Right lobe of liver (tissue), 6 donors: ENCODE measurements around the gene PKD2L2. TPM values are rescaled to one million over a fixed set of nuclear protein-coding genes. Genes with fewer than 3 reads are reported as not detected.
A peak's percentile ranks its signal among the peaks of the same experiment; 100 is the strongest.
"Not testable (repeated sequence)": the region's sequence is repeated elsewhere in the genome, so short reads cannot be mapped to it uniquely, and the experiment has no call there.

Source experiments
- ATAC-seq, 4 donors: fragments of 200-7000 bp; cut with Tn5 transposase; one replicate each; pipeline ENCODE4 v1.9.1; 2020; ENCODE audit warnings: mild to moderate bottlenecking in 4 of 4, moderate library complexity in 4 of 4
- DNase-seq, 3 donors: peaks; one replicate each; pipeline ENCODE4 v3.0.0-alpha.2; 2020
- H3K27ac ChIP-seq, 3 donors: fragments of 200-600 bp; one replicate each; pipeline ENCODE4 v1.8.0; 2022
- H3K27me3 ChIP-seq, 2 donors: fragments of 200-600 bp; one replicate each; pipeline ENCODE4 v1.8.0; 2022
- H3K36me3 ChIP-seq, 4 donors: fragments of 200-600 bp; sonication (generic) in 1 of 4; one replicate each; pipeline versions ENCODE4 v1.5.1 to v1.8.0; 2017 to 2022; ENCODE audit warnings: control low read depth in 1 of 4
- H3K4me1 ChIP-seq, 4 donors: fragments of 200-600 bp; sonication (generic) in 1 of 4; one replicate each; pipeline versions ENCODE4 v1.5.1 to v1.8.0; 2017 to 2022; ENCODE audit warnings: control low read depth in 1 of 4
- H3K4me3 ChIP-seq, 3 donors: fragments of 200-600 bp; one replicate each; pipeline ENCODE4 v1.8.0; 2022
- H3K9me3 ChIP-seq, 4 donors: fragments of 200-600 bp; sonication (generic) in 1 of 4; one replicate each; pipeline versions ENCODE4 v1.5.1 to v1.8.0; 2017 to 2022; ENCODE audit warnings: control low read depth in 1 of 4
- CTCF ChIP-seq, 4 donors: fragments of 200-600 bp in 3 of 4; fragments of 450-650 bp in 1 of 4; IDR thresholded peaks; one replicate each; pipeline versions ENCODE4 v1.5.1 to v1.8.0; 2016 to 2022; ENCODE audit warnings: antibody characterized with exemption in 4 of 4, mild to moderate bottlenecking in 2 of 4
- POLR2A ChIP-seq: fragments of 450-650 bp; IDR thresholded peaks from one replicate; pipeline ENCODE4 v1.6.1; 2017; ENCODE audit warnings: antibody characterized with exemption, mild to moderate bottlenecking
- WGBS: methylation state at CpG from one replicate; pipeline ENCODE4 v1.1.6; 2018; ENCODE audit warnings: low coverage, low lambda C conversion rate; ENCODE audit not compliant: insufficient coverage; ENCODE audit errors: missing lambda C conversion rate; 5-methylcytosine and 5-hydroxymethylcytosine counted together
- intact Hi-C, 2 donors: fragments of 100-400 bp; cut with DNase I; formaldehyde crosslinking; loops; one replicate each; pipeline versions ENCODE4 v1.11.2 to v1.14.1; 2022
- long read RNA-seq: library from polyadenylated mRNA; unstranded; transcript quantifications from one replicate; pipeline ENCODE4 v2.0.0, GENCODE V29; 2019
- total RNA-seq, 6 experiments: library from RNA; depleted of rRNA in 2 of 6; stranded (reverse); fragments of >200 nt in 2 of 6; fragmentation: NEBNext Ultra II Directional in 3 of 6; extraction: Animal tissue kit (Norgen Biotek cat#: 25700) in 3 of 6; gene quantifications; one replicate each; pipeline versions ENCODE4 v1.1.0 to v1.2.4, GENCODE V29; 2016 to 2023
- donor health status: DM: no; HTN: yes; CAD: no.
- donor health status: DM: no; HTN: no; CAD: no.
- donor health status: DM: no; HTN: no; CAD: no.
- donor health status: DM: no; HTN: yes; CAD: no.
- donor health status: DM: no; HTN: yes; CAD: no.

Gene PKD2L2
- not detected for total RNA-seq
- long read RNA-seq = 0 reads

GRCh38 chr5:137888863-137889759 lies at the start of gene PKD2L2:
Gene PKD2L2, plus strand, starts transcription at chr5:137889457. Its CDS starts 35 bp downstream, at chr5:137889492.
- ATAC-seq (peak; percentile 91 to 98 (median 95)), DNase-seq (peak; percentile 64 to 83 (median 80))
- H3K27me3 ChIP-seq = no peaks in the 10 kb centered on the region
- H3K4me1 ChIP-seq = no peaks in the 10 kb centered on the region
- H3K4me3 ChIP-seq = peak within 1 kb of the TSS; percentile 14 to 49 (median 22)
- intact Hi-C loops = no loop called here
- TF ChIP-seq POLR2A = peak; percentile 40
- no peak for TF ChIP-seq CTCF (IDR thresholded peaks at IDR 0.05)
- 31% methylated on average over 20 of the region's 59 CpGs for WGBS
- H3K36me3 ChIP-seq = no peaks in the 10 kb centered on the region
- no peaks in the 10 kb centered on the region for H3K9me3 ChIP-seq
- H3K27ac ChIP-seq = peak within 1 kb of the TSS; percentile 23 to 64 (median 60)

GRCh38 chr5:137842296-137842695 lies 47.0 kb upstream of the PKD2L2 start:
- Histone ChIP-seq H3K9me3 (no peaks in the 10 kb centered on the region), H3K36me3 (no peaks in the 10 kb centered on the region), H3K4me1 (no peaks in the 10 kb centered on the region), H3K27ac (no peak overlapping the region), H3K4me3 (no peak overlapping the region), H3K27me3 (no peaks in the 10 kb centered on the region)
- TF ChIP-seq CTCF (IDR thresholded peaks at IDR 0.05) = no peak
- ATAC-seq (no peak), DNase-seq (no peak)
- 76% methylated on average over 5 of the region's 5 CpGs for WGBS
- intact Hi-C loops = no loop called here

- Histone ChIP-seq H3K36me3 (no peaks in the 10 kb centered on the region), H3K9me3 (no peaks in the 10 kb centered on the region), H3K4me3 (no peak overlapping the region), H3K27me3 (no peaks in the 10 kb centered on the region), H3K27ac (no peak overlapping the region), H3K4me1 (no peaks in the 10 kb centered on the region)
- DNase-seq (no peak), ATAC-seq (no peak)
- TF ChIP-seq POLR2A = no peak
- no peak for TF ChIP-seq CTCF (IDR thresholded peaks at IDR 0.05)
- intact Hi-C loops = no loop called here
- WGBS = 52% methylated on average over 4 of the region's 4 CpGs
Measured at GRCh38 chr5:137843676-137844299, 45.5 kb upstream of the PKD2L2 start.

- Histone ChIP-seq H3K4me3 (no peak overlapping the region), H3K4me1 (no peaks in the 10 kb centered on the region), H3K27ac (no peak overlapping the region), H3K9me3 (no peaks in the 10 kb centered on the region), H3K27me3 (no peaks in the 10 kb centered on the region), H3K36me3 (no peaks in the 10 kb centered on the region)
- ATAC-seq (no peak), DNase-seq (no peak)
- intact Hi-C loops = no loop called here
- TF ChIP-seq POLR2A = no peak
Measured at GRCh38 chr5:137845472-137845871, 43.8 kb upstream of the PKD2L2 start.

GRCh38 chr5:137847687-137848086 lies 41.6 kb upstream of the PKD2L2 start:
- intact Hi-C loops = no loop called here
- H3K4me3 ChIP-seq = no peak overlapping the region
- TF ChIP-seq POLR2A (no peak), CTCF (IDR thresholded peaks at IDR 0.05) (no peak)
- H3K27ac ChIP-seq = no peak overlapping the region
- H3K4me1 ChIP-seq = no peaks in the 10 kb centered on the region
- no peaks in the 10 kb centered on the region for H3K27me3 ChIP-seq
- no peaks in the 10 kb centered on the region for H3K36me3 ChIP-seq
- ATAC-seq = no peak
- WGBS = 80% methylated on average over 6 of the region's 6 CpGs
- H3K9me3 ChIP-seq = no peaks in the 10 kb centered on the region
- no peak for DNase-seq

GRCh38 chr5:137853165-137853564 lies 36.1 kb upstream of the PKD2L2 start:
- DNase-seq, H3K27ac ChIP-seq, H3K4me1 ChIP-seq, H3K4me3 ChIP-seq, H3K36me3 ChIP-seq, intact Hi-C loops, ATAC-seq, H3K27me3 ChIP-seq, H3K9me3 ChIP-seq: not testable (repeated sequence)
